HepG2 (cell line): ENCODE results near the gene ANKRD65. TPM values are rescaled to one million over a fixed set of nuclear protein-coding genes. Genes with fewer than 3 reads are reported as not detected.
A peak's percentile ranks its signal among the peaks of the same experiment; 100 is the strongest.

Source experiments
- ETV5 ChIP-seq: IDR thresholded peaks from 2 replicates; pipeline ENCODE4 v1.6.1; 2018; ENCODE audit warnings: missing biosample characterization, missing genetic modification reagents, inconsistent platforms, borderline replicate concordance
- FOXK2 ChIP-seq: fragments of 450-650 bp; IDR thresholded peaks from 2 replicates; pipeline ENCODE4 v1.6.1; 2016
- GTF3A ChIP-seq: sonication (generic); formaldehyde crosslinking; conservative IDR thresholded peaks from 2 replicates; pipeline ENCODE4 v1.4.0; 2020; ENCODE audit warnings: mild to moderate bottlenecking, missing genetic modification reagents
- GZF1 ChIP-seq: sonication (generic); formaldehyde crosslinking; IDR thresholded peaks from 2 replicates; pipeline ENCODE4 v1.5.1; 2020; ENCODE audit warnings: mild to moderate bottlenecking, missing genetic modification reagents
- HHEX ChIP-seq: IDR thresholded peaks from 2 replicates; pipeline ENCODE4 v1.6.1; 2016; ENCODE audit warnings: control low read depth
- MAFK ChIP-seq, 2 experiments: IDR thresholded peaks in 1 of 2; conservative IDR thresholded peaks in 1 of 2; 2 replicates each; pipeline ENCODE4 v1.6.1; 2011; ENCODE audit warnings: improper control_type of control experiment in 2 of 2, low read length in 2 of 2
- NFIC ChIP-seq: IDR thresholded peaks from 2 replicates; pipeline ENCODE4 v1.6.1; 2012; ENCODE audit warnings: mild to moderate bottlenecking, low read length, inconsistent platforms
- RBM22 ChIP-seq: fragments of 200-400 bp; formaldehyde crosslinking; optimal IDR thresholded peaks from 2 replicates; pipeline ENCODE3; 2017; ENCODE audit warnings: mild to moderate bottlenecking, low read length, moderate library complexity
- SOX13 ChIP-seq, 3 experiments: fragments of 450-650 bp in 1 of 3; sonication (generic) in 1 of 3; formaldehyde crosslinking in 1 of 3; IDR thresholded peaks in 2 of 3; conservative IDR thresholded peaks in 1 of 3; 2 replicates each; pipeline versions ENCODE4 v1.5.0 to v1.6.1; 2016 to 2020; ENCODE audit warnings: antibody characterized with exemption in 1 of 3, mild to moderate bottlenecking in 1 of 3, missing compliant biosample characterization in 1 of 3, missing genetic modification reagents in 1 of 3, moderate library complexity in 1 of 3
- SRSF9 ChIP-seq: fragments of 200-400 bp; formaldehyde crosslinking; IDR thresholded peaks from 2 replicates; pipeline ENCODE4 v1.6.1; 2018; ENCODE audit warnings: borderline replicate concordance, mild to moderate bottlenecking, low read depth, low read length; ENCODE audit not compliant: insufficient read depth, poor library complexity, severe bottlenecking
- THAP9 ChIP-seq: sonication (generic); formaldehyde crosslinking; IDR thresholded peaks from 2 replicates; pipeline ENCODE4; 2020; ENCODE audit warnings: missing genetic modification reagents, mild to moderate bottlenecking, borderline replicate concordance
- ZBTB20 ChIP-seq: sonication (generic); formaldehyde crosslinking; IDR thresholded peaks from 2 replicates; pipeline ENCODE4 v1.8.1; 2023; ENCODE audit warnings: missing genetic modification reagents, low read depth, mild to moderate bottlenecking, borderline replicate concordance
- ZFP36L1 ChIP-seq: sonication (generic); formaldehyde crosslinking; IDR thresholded peaks from 2 replicates; pipeline ENCODE4 v1.8.0; 2022; ENCODE audit warnings: mild to moderate bottlenecking, missing genetic modification reagents, moderate library complexity
- ZFP36L2 ChIP-seq: sonication (generic); formaldehyde crosslinking; IDR thresholded peaks from 2 replicates; pipeline ENCODE4 v1.4.0; 2020; ENCODE audit warnings: missing genetic modification reagents
- ZNF17 ChIP-seq: sonication (generic); formaldehyde crosslinking; IDR thresholded peaks from 2 replicates; pipeline ENCODE4 v1.5.0; 2020; ENCODE audit warnings: mild to moderate bottlenecking, missing genetic modification reagents
- ZNF232 ChIP-seq: sonication (generic); formaldehyde crosslinking; IDR thresholded peaks from 2 replicates; pipeline ENCODE4 v1.4.0; 2020; ENCODE audit warnings: missing genetic modification reagents, borderline replicate concordance
- ZNF274 ChIP-seq: sonication (generic); formaldehyde crosslinking; IDR thresholded peaks from 2 replicates; pipeline ENCODE4 v1.5.1; 2020; ENCODE audit warnings: mild to moderate bottlenecking, missing genetic modification reagents
- ZNF678 ChIP-seq: sonication (generic); formaldehyde crosslinking; IDR thresholded peaks from 2 replicates; pipeline ENCODE4 v1.4.0; 2020; ENCODE audit warnings: mild to moderate bottlenecking, missing genetic modification reagents
- ZSCAN25 ChIP-seq: sonication (generic); formaldehyde crosslinking; IDR thresholded peaks from 2 replicates; pipeline ENCODE4 v1.8.0; 2022; ENCODE audit warnings: mild to moderate bottlenecking, missing genetic modification reagents
- polyA plus RNA-seq, 8 experiments: library from polyadenylated mRNA; depleted of rRNA in 3 of 8; stranded (reverse) in 7 of 8; unstranded in 1 of 8; fragments of >200 nt; fragmentation: Illumina TruSeq in 4 of 8; extraction: Trizol in 4 of 8; gene quantifications; 2 replicates each; pipeline versions ENCODE4 v1.2.1 to v1.2.3, GENCODE V29; 2011 to 2016; ENCODE audit warnings: low read depth in 4 of 8, missing spikeins in 1 of 8, mixed read lengths in 1 of 8; ENCODE audit not compliant: insufficient read depth in 1 of 8
- total RNA-seq, 5 experiments: library from RNA; depleted of rRNA; stranded (reverse); fragments of >200 nt; fragmentation: Illumina TruSeq; extraction: Trizol; gene quantifications; 2 replicates each; pipeline ENCODE4 v1.2.3, GENCODE V29; 2016; ENCODE audit warnings: low read depth in 1 of 5
- TF ChIP-seq, protein P1 (sequence below): IDR thresholded peaks from 2 replicates; pipeline ENCODE4 v1.6.1; 2016; ENCODE audit warnings: low read depth, missing genetic modification reagents, missing compliant biosample characterization
- TF ChIP-seq, protein P2 (sequence below): sonication (generic); formaldehyde crosslinking; IDR thresholded peaks from 2 replicates; pipeline ENCODE4 v1.8.1; 2023; ENCODE audit warnings: mild to moderate bottlenecking, missing genetic modification reagents, borderline replicate concordance

The ANKRD65 gene
- total and polyA plus RNA-seq, 2 of the 13 experiments (the other 11 are each of a cell fraction or from before 2014, with no cell fraction given) = 12.1 to 30.1 TPM

DNA sequence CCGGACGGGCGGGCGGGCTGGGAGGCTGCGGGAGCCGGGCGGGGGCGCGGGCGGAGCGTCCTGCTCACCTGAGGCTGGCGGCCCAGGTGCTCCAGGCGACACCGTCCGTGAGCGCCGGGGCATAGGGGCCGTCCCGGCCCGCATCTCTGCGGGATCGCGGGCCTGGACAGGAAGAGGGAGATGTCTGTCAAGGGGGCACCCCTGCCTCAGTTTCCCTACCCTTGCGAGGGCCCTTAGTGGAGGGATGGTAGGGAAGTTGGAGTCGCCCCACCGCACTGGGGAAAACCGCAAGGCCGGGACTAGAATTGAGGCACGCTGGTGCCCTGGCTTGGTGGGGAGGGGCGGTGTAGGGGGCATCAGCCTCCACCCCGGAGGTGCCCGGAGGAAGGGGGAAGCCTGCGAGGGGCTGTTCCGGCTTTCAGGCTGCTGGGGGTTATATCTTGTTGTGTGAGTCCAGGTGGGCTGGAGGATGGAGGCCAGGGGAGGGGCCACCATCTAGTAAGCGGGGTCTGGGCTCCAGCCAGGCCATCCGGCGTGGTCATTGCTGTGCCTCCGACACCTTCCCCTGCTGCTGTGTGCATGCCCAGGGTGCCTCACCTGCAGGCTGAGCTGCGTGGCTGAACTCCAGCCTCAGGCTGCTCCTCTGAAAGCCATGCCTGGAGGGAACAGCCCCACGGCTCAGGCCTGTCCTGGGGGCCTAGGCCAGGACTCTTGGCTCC is 15.0 kb upstream of the ANKRD65 start (continued):
- TF ChIP-seq, protein P1, sequence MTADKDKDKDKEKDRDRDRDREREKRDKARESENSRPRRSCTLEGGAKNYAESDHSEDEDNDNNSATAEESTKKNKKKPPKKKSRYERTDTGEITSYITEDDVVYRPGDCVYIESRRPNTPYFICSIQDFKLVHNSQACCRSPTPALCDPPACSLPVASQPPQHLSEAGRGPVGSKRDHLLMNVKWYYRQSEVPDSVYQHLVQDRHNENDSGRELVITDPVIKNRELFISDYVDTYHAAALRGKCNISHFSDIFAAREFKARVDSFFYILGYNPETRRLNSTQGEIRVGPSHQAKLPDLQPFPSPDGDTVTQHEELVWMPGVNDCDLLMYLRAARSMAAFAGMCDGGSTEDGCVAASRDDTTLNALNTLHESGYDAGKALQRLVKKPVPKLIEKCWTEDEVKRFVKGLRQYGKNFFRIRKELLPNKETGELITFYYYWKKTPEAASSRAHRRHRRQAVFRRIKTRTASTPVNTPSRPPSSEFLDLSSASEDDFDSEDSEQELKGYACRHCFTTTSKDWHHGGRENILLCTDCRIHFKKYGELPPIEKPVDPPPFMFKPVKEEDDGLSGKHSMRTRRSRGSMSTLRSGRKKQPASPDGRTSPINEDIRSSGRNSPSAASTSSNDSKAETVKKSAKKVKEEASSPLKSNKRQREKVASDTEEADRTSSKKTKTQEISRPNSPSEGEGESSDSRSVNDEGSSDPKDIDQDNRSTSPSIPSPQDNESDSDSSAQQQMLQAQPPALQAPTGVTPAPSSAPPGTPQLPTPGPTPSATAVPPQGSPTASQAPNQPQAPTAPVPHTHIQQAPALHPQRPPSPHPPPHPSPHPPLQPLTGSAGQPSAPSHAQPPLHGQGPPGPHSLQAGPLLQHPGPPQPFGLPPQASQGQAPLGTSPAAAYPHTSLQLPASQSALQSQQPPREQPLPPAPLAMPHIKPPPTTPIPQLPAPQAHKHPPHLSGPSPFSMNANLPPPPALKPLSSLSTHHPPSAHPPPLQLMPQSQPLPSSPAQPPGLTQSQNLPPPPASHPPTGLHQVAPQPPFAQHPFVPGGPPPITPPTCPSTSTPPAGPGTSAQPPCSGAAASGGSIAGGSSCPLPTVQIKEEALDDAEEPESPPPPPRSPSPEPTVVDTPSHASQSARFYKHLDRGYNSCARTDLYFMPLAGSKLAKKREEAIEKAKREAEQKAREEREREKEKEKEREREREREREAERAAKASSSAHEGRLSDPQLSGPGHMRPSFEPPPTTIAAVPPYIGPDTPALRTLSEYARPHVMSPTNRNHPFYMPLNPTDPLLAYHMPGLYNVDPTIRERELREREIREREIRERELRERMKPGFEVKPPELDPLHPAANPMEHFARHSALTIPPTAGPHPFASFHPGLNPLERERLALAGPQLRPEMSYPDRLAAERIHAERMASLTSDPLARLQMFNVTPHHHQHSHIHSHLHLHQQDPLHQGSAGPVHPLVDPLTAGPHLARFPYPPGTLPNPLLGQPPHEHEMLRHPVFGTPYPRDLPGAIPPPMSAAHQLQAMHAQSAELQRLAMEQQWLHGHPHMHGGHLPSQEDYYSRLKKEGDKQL = no peak
- TF ChIP-seq ZNF274 (CRISPR knock-in tag) (0 out of 2 replicates have a peak, but pooled peaks have one; percentile 25), THAP9 (no peak), ETV5 (CRISPR knock-in tag) (no peak), SOX13 (IDR thresholded peaks at IDR 0.05) (no peak), SOX13 (CRISPR knock-in tag; conservative IDR thresholded peaks at IDR 0.05 in 1 of 2, IDR thresholded peaks at IDR 0.05 in 1 of 2) (no peak), ZNF17 (CRISPR knock-in tag) (no peak), ZNF678 (CRISPR knock-in tag) (0 out of 2 replicates have a peak, but pooled peaks have one; percentile 31), RBM22 (peak; percentile 66), GZF1 (CRISPR knock-in tag) (0 out of 2 replicates have a peak, but pooled peaks have one; percentile 62), ZSCAN25 (CRISPR knock-in tag) (0 out of 2 replicates have a peak, but pooled peaks have one; percentile 28), MAFK (conservative IDR thresholded peaks at IDR 0.05 in 1 of 2, IDR thresholded peaks at IDR 0.05 in 1 of 2; ENCODE audit: low read length in 2 of 2) (no peak), HHEX (no peak), GTF3A (CRISPR knock-in tag) (no peak), SRSF9 (no peak), ZFP36L2 (CRISPR knock-in tag) (no peak), NFIC (no peak), ZFP36L1 (CRISPR knock-in tag) (no peak), FOXK2 (no peak), ZBTB20 (peak; percentile 57; the same call in 1 of the 2 replicates), ZNF232 (CRISPR knock-in tag) (no peak)
- TF ChIP-seq, protein P2, sequence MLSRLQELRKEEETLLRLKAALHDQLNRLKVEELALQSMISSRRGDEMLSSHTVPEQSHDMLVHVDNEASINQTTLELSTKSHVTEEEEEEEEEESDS (CRISPR knock-in tag) = no peak
